ENCODE results near the gene PCBP3.
"Not testable (repeated sequence)": the region's sequence is repeated elsewhere in the genome, so short reads cannot be mapped to it uniquely, and the experiment has no call there.

PCBP3 gene

DNA sequence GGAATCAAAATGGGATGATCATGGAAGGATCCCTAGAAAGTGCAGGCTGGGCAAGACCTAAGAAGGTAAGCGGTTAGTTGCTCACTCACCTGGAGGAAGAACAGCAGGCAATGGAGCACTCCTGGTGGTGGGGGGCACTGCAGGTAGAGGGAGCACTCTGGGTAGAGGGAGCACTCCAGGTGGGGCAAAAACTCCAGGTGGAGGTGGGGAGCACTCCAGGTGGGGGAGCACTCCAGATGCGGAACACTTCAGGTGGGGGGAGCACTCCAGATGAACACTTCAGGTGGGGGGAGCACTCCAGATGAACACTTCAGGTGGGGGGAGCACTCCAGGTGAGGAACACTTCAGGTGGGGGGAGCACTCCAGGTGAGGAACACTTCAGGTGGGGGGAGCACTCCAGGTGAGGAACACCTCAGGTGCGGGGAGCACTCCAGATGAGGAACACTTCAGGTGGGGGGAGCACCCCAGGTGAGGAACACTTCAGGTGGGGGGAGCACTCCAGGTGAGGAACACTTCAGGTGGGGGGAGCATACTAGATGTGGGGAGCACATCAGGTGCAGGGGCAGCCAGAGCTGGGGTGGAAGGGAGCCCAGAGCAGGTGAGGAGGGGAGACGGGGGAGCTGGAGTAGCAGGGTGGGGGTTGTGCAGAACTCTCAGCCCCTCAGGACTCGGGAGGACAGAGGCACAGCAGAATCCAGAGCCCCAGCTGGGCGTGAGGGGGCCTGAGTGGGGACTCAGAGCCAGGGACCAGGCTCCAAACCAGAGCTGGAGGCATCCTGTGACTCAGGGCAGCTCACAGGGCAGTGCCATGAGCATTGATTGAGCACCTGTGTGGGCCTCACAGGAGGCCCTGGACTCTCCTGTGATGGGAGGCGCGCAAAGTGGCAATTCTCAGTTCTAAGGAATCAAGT lies 300.4 kb downstream of the PCBP3 start:
- no peak for DNase-seq (ENCODE audit: low read depth, low spot score)

GRCh38 chr21:45944601-45945000 lies 301.1 kb downstream of the PCBP3 start:
- no peak for DNase-seq (ENCODE audit: low read depth, low spot score)

DNA sequence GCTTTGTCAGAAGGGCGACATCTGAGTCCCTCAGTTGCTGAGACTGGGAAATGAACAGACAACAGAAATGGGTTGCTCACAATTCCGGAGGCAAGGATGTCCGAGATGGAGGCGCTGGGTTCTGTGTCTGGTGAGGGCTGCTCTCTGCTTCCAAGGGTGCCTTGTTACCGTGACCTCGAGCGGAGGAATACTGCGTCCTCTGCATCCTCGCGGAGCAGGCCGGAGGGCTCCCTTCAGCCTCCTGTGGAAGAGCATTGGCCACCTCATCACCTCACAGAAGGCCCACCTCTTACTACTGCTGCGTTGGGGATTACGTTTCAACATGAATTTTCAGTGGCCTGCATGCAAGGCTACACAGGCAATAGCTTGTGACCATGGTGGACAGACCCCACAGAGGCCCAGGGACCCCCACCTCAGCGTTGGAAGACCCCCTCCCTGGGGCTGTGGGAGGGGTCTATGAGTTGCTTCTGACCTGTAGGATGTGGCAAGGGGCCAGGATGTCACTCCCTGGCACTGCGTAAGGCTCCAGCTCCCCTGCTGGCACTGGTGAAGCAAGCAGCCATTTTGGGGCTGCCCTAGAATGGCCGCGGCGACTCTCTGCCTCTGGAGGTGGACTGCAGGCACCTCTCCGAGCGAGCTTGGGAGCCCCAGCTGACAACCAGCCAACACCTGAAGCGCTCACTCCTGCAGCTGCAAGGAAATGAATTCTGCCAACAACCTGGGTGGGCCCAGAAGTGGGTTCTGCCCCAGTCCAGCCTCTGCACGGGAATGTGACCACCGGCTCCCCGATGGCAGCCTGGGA lies 301.7 kb downstream of the PCBP3 start:
- DNase-seq (ENCODE audit: low read depth, low spot score), result no peak

- no peak for DNase-seq (ENCODE audit: low read depth, low spot score)
These were observed 302.3 kb downstream of the PCBP3 start for GRCh38 chr21:45945868-45946210.

DNA sequence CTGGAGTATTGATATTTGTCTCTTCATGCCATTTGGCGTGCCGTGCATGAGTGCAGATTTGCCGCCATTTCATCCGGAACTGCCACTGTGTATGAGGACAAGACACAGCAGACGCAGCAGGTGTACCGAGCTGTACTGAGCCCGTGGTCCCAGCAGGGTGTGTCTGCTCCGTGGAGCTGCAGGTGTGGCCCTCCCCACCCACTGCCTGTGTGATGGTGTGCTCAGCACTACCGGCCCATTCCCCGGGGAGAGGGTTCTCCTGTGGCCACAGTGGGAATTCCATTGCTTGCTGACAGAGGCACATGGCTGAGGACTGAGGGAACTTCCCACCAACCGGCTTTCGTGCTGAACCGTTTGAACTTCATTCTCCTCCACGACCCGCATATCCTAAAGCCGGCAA lies 303.8 kb downstream of the PCBP3 start:
- no peak for DNase-seq (ENCODE audit: low read depth, low spot score)

- DNase-seq (ENCODE audit: low read depth, low spot score), result no peak
These were observed 304.3 kb downstream of the PCBP3 start for GRCh38 chr21:45947716-45948255.

GRCh38 chr21:45948576-45949141 lies 305.1 kb downstream of the PCBP3 start:
- peak; percentile 51 for DNase-seq (ENCODE audit: low read depth, low spot score)

GRCh38 chr21:45949928-45950739 lies 306.6 kb downstream of the PCBP3 start:
- no peak for DNase-seq (ENCODE audit: low read depth, low spot score)

DNA sequence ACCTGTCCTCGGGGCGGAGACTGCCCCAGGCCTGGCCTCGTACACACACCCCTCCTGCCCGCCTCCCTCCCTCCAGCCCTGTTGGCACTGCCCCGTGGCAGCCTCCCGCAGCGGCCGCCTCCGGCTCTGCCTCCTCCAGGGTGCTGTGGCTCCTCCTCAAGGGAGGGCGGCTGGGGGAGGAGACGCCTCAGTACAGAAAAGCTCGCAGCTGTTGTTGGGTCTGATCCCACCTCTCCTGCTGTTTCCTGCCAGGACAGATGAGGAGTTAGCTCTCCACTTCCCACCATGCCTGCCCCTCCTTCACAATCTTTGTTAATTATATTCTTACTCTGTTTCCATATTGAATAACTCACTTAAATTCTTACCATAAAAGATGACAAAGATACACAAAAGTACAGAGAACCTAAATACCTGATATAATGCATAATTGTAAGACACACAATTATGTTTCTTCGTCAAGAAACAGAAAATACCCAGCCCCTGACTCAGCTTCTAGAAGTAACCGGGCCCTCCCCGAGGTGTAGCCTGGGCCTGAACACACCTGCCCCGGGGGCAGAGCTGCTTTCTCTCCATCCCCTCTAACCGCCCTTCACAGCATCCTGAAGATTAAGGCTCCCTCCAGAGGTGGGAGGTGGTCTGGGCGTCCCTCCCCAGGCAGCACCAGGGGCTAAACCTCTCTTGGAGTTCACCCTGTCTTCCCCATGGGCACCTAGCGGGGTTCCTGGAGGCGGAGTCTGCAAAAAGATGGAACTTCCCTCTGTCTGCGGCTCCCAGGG lies 307.4 kb downstream of the PCBP3 start:
- peak; percentile 69 for DNase-seq (ENCODE audit: low read depth, low spot score)

DNA sequence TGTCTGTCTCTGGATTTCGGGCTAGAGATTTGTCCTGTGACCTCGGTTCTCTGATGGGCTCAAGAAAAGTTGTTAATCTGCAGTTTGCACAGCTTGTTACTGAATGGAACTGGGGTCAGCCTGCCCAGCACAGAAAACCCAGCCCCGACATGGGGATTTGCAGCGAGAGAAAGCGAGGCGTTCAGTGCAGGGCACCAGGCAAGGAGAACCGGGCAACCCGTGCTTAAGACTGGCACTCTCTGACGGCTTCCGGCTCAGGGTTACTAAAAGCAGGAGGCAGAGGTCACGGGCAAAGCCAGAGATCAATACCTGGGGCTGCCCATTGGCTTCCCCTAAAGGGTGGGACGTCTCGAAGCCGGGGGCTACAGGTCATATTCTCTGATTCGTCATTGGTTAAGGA lies 308.2 kb downstream of the PCBP3 start:
- no peak for DNase-seq (ENCODE audit: low read depth, low spot score)

- DNase-seq (ENCODE audit: low read depth, low spot score), result not testable (repeated sequence)
These were observed 309.0 kb downstream of the PCBP3 start for GRCh38 chr21:45952527-45952926.

DNA sequence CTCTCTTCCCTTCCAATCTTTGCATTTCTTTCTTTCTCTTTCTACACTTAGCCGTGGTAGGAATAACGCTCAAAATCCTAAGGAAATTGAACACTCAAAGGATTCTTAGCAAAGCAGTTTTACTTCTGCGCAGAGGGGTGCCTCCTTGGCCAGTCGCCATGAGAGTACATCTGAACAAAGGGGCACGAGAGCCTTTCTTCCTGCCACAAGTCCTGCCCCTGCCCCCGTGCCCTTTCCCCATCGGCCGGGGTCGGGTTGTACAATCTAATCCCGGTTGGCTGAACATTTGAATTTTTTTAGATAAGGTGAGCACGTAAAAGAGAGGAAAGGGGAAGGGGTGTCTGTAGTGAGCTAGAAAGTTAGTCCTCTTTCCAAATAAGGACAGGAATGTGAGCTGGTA lies 309.4 kb downstream of the PCBP3 start:
- DNase-seq (ENCODE audit: low read depth, low spot score), result no peak

GRCh38 chr21:45954261-45954660 lies 310.7 kb downstream of the PCBP3 start:
- no peak for DNase-seq (ENCODE audit: low read depth, low spot score)

GRCh38 chr21:45954921-45955320 lies 311.4 kb downstream of the PCBP3 start:
- DNase-seq (ENCODE audit: low read depth, low spot score), result no peak

GRCh38 chr21:45957551-45957950 lies 314.0 kb downstream of the PCBP3 start:
- DNase-seq (ENCODE audit: low read depth, low spot score), result no peak

- DNase-seq (ENCODE audit: low read depth, low spot score), result no peak
These were observed 314.6 kb downstream of the PCBP3 start for GRCh38 chr21:45957981-45958600.

DNA sequence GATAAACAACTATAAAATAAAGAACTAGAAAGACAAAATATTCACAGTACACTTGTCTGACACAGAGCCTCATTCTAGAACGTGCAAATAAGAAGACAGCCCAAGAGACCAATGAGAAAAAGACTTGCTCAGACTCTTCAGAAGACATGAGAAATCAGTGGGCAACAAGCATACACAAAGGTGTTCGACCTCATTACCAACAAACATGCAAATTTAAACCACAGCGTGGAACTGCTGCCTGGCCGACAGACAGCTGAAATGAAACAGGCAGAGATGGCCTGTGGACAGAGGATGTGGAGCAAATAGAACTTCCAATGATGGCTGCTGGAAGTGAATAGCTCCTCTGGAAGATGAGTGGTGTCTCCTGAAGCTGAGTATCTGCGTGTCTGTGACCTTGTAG lies 315.7 kb downstream of the PCBP3 start:
- DNase-seq (ENCODE audit: low read depth, low spot score), result no peak

- no peak for DNase-seq (ENCODE audit: low read depth, low spot score)
These were observed 316.4 kb downstream of the PCBP3 start for GRCh38 chr21:45959779-45960390.

GRCh38 chr21:45961408-45961807 lies 317.9 kb downstream of the PCBP3 start:
- DNase-seq (ENCODE audit: low read depth, low spot score), result not testable (repeated sequence)
